HS-27A (cell line): ENCODE results near the gene ZNF423.

ENCODE experiments used
- DNase-seq: peaks from one replicate; pipeline ENCODE4 v3.0.0-alpha.2; 2012; ENCODE audit warnings: low read depth, missing footprints

The ZNF423 gene

DNA sequence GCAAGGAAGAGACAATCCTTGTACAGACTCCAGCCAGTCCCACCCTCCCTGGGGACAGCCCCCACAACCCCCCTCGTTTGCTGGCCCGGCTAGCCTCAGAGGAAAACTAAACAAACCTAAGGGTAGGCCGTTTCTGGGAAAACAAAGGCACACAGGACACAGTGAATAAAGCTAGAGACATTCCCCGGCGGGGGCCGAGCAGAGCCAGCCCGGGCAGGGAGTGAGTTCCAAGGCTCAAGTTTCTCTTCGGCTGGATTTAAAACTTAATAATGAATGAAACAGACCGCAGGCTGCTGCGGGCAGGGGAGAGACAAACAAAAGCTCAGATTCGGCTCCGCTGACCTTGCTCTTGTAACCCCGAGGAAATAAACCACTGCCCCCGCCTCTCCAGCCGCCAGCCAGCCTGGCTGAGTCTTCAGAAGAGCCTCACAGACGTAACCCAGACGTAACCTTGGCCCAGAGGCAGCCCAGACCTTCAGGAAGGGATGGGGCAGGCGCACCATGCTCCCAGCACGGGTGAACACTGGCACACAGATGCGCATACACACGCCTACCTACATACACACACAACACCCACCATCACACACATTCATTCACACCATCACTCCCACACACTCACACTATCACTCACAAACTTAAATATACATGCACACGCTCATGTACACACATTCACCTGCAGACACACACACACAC lies 216.0 kb downstream of the ZNF423 start:
- DNase-seq: no peak

DNA sequence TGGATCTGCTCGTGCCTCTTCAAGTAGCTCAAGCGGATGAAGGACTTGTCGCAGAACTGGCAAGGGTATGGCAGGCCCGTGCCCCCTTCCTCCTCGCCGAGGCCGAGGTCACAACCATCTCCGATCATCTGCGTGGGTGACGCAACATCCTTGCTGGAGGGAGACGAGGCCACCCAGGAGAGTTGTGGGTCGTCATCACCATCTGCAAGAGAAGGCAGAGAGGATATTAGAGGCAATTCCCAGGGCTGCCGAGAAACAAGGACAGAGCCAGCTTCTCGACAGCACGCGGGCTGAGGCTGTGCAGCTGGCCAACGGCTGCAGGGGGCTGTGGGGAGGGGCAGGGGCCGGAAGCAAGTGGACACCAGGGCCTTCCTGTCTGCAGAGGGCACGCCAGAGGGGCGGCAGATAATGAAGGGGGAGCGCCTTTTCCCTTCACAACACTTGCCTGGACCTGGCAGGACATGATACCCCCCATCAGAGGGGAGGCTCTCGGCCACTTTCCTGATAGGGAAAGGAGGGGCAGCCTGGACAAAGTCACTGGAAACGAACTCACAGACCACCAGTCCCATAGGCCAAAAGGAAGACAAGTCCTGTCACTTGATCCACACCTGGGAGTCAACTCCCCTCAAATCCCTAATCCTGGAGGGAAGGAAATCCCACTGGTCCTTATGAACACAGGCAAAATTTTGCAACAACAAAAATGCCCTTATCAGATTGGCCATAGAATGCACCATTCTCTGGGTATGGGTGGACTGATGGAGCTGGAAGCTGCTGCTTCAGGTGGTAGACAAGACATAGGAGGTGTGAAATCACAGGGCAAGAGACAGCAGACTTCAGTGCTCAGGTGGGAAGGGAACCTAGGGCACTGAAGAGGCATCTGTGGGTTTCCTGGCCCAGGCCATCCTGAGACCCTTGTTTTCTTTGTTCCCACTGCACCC lies 217.0 kb downstream of the ZNF423 start:
- DNase-seq: no peak

DNA sequence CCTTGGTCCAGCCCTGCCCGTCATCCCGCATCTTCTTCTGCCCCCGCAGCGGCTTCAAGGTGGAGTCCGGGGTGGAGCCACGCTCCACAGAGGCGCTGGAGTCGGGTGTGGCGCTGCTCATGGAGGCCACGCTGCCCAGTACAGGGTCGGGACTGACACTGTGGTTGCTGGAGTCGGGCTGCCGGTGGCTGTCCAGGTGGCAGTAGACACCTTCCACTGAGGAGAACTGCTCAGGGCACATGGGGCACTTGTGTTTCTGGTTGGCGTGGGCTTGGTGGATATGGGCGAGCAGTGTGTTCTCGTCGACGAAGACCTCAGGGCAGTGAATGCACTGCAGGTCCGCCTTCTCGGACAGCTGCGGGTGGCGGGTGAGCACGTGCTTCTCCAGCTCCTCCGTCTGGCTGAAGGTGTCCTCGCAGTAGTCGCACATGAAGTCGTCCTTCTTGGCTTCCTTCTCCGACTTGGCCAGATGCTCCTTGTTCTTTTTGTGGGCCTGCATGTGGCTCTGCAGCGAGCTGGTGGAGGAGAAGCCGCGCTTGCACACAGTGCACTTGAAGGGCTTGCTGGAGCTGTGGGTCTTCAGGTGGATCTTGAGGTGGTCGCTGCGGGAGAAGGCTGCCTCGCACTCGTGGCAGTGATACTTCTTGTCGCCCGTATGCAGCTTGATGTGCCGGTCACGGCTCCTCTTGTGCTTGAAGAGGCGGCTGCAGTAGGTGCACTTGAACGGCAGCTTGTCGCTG lies 217.8 kb downstream of the ZNF423 start:
- DNase-seq: no peak

DNA sequence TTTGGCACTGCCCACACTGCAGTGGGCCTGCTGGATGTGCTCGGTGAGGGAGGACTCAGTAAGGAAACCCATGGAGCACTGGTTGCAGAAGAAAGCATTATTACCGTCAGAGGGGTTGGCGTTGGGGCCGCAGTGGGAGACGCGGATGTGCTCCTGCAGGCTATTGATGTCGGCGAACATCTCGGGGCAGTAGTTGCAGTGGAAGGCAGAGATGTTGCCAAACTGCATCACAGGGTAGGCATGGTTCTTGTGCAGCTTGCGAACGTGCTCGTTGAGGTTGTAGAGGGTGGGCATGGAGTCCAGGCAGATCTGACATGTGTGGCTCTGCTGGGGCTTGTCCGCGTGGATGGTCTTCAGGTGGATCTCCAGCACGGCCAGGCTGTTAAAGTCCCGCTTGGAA lies 218.4 kb downstream of the ZNF423 start:
- DNase-seq: no peak

DNA sequence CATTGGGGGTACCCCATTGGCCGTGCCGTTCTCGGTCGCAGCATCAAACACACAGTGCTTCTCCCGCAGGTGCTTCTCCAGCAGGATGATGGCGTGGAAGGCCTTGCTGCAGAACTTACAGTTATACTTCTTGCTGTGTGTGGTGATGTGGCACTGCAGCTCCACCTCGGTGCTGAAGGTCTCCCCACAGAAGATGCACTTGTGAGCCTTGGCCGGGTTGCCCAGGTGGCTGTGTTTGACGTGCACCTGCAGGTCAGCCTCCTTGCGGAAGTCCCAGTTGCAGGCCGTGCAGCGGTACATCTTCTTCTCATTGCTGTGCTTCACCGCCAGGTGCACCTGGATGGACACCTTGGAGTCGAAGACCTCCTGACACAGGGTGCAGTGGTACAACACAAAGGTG lies 219.3 kb downstream of the ZNF423 start:
- no peak for DNase-seq

DNA sequence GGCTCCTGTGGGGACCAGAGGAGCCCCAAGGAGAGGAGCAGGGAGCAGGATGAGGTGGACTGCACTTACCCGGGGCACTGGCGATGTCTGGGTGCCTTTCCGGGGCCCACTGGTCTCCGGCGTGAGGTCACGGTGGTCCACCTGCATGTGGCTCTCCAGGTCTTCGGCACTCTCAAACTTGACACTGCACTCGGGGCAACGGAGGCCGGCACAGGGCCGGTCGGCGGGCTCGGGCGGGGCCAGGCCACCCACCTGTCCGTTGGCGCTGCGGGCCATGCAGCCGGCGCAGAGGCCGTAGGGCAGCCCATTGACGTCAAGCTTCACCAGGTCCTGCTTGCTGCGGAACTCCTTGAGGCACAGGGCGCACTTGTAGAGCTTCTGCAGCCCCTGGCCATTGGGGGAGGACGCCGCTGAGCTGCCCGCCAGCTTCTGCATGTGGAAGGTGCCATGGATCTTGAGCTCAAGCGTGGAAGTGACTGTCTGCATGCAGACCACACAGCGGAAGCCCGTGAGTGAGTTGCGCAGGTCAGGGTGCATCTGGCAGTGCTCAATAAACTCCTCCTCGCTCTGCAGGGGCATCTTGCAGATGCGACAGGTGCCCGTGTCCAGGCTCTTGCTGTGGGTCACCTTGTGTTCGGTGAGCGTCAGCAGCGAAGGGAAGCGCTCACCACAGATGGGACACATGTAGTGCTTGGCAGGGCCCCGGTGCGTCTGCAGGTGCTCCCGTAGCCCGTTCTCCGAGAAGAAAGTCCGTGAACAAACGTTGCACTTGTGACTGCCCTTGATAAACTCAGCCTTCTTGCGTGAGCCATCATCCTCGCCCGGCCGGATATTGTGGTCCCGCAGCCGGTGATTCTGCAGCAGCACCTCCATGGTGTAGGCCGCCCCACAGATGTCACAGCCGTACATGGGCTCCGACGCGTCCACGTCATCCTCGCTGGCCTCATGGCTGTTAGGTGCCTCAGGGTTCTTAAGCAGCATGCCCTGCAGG lies 220.0 kb downstream of the ZNF423 start:
- no peak for DNase-seq

DNA sequence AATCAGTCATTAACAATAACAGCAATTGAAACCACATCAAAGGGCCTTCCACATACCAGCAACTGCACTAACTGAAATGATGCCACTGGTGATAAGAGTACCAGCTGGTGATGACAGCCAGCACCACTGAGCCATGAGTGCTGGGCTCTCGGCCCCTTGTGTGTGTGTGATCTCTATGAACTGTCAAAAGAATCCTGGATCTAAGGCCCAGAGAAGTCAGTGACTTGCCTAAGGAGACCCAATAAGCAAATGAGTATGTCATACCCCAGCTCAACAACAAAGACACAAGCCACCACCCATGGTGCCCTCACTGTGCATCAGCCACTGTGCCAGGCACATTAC lies 220.9 kb downstream of the ZNF423 start:
- DNase-seq: no peak

DNA sequence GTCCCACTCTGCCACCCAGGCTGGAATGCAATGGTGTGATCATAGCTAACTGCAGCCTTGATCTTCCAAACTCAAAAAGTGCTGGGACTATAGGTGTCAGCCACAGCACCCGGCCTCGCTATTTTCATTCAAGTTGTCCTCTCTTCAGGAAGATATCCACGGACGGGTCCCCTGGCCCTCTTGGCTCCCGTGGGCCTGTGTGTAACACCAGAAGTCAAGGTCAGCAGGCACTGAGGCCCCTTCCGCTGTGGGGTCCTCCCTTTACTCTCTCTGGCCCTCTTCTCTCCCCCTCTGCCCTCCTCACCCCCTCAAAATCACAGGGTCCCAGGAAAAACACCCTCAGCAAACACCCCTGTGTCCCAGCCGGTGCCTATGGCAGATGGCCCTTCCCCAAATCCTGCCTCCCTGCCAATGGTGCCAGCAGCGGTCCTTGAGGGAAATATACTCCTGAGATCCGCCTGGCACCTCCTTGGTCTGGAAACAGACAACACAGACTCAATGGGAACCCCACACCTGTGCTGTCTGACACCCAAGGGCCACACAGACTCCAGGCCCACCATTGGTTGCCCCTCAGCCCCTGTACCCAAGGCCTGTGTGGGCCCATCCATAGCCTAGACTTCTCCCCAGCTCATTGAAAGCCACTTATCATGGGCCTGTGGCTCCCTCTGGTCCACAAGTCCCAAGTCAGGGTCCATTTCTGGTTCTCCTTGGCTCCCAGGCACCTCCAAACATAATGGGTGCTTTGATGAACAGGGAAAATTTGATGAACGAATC lies 221.5 kb downstream of the ZNF423 start:
- no peak for DNase-seq

DNA sequence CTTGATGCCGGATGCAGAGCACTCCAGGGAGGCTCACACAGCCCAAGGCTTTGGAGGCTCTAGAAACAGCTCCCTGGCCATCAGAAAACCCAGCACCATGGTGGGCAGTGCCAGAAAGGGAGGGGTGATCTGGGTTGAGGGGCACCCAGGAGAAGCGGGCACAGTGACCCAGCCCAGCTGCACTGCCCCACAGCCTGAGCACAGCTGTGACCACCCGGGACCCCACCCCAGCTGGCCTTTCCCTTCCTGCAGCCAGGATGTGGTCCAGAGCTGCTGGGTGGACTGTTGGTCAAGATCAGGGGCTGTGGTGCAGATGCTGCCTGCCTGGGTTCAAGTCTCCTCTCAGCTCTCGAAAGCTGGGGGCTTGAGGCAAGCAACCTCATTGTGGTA lies 223.1 kb downstream of the ZNF423 start:
- no peak for DNase-seq

DNA sequence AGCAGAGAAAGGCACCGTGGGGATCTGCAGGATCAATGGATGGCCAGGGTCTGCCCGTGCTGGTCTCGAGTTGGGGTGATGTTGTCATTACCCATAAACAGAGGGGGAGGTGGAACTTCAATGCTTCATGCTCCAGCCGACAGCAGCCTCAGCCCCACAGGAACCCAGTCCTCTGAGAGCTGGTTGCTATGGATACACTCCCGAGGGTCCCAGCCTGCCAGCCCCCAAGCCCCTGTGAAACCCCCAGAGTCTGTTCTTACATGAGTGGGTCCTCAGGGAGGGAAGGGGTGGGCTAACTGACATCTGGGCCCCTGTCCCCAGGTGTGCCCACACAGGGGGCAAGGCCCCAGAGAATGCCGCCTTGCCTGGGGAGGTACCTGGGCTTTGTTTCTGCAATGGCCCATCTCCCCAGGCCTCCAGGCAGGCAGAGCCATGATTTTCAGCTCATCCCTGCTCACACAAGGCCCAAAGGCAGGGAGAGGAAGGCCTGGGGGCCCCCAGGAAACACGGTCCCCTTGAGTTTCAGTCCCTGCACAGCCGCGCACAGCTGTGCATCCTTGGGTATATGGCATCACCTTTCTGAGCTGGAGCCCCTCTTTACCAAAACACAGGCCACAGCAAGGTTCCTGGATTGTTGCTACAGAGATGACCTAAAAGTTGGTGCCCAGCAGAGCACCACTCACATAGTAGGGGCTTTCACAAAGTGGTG lies 223.7 kb downstream of the ZNF423 start:
- no peak for DNase-seq

DNA sequence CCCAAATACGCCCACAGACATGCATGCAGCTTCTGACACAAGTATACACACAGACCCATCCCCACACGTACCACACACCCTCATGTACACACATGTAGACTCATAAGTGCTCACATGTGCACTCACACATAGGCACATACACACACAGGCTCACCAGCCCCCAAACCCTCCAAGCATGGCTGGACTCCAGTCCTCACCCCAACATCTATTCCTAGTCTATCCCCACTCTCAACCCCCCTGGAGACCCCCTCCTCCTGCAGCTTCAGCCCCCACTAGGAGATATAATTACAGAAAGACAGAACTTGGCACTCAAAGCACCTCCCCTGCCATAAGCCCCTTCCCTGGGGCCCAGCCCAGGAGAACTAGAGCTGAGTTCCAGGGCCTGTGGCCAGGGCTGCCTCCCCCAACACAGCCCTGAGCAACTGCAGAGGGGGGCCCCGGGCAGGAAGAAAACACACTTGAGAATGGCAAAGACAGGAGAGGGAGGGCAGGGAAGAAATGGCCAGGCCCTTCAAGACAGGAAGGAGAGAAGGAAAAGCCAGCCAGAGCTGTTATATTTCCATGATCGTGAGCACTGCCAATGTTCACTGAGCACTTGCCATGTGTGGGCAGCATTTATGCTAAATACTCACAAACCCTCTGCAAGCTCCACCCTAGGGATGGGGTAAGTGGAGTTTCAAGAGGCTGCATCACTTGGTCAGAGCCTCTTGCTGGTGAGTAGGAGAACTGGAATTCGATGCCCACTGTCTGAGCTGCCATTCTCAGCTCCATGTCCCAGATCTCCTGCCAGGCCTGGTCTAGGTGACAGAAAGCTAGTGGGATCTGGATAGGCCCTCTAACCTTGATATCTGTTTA lies 224.5 kb downstream of the ZNF423 start:
- DNase-seq: no peak

DNA sequence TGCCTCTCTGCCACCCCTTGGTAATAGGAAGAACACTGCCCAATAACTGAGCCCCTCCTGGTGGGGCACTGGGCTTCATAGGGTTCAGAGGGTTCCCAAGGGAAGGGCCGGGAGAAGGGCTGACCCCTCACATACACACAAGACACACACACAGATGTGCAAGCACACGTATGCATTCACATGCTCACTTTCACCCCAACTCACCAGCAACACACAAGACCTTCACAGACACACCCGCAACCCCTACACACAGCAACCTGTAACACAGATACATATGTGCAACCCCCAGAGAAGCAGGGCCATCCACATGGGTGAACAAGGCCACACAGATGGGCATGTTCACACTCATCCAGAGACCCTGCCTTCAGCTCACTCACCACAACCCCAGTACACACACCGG lies 225.1 kb downstream of the ZNF423 start:
- no peak for DNase-seq

DNA sequence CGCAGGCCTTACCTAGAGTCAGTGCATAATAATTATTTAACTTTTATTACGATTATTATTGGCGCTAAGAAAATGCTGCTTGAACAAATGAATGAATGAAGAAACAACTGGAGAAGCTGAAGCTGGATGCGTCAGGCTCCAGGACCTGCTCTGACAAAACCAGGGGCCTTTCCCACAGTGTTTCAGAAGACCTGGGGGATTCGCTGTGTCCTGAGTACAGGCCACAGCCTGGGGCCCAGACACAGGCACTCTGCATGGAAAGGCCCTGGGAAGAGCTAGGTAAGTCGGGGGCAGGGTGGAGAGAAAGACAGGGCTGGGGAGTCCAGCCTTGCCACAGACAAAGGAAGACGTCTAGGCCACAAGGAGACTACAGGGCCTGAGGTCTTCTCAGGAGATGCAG lies 226.1 kb downstream of the ZNF423 start:
- DNase-seq: no peak

DNA sequence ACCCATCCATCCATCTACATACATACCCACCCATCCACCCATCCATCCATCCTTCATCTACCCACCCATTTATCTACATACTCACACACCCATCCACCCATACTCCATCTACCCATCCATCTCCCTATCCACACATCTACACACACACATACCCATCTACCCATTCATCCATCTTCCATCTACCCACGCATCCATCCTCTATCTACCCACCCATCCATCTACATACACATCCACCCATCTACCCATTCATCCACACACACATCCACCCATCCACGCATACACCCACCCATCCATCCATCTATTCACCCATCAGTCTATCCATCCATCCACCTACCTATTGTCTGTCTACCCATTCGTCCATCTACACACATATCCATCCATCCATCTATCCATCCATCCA lies 227.8 kb downstream of the ZNF423 start:
- DNase-seq: no peak

DNA sequence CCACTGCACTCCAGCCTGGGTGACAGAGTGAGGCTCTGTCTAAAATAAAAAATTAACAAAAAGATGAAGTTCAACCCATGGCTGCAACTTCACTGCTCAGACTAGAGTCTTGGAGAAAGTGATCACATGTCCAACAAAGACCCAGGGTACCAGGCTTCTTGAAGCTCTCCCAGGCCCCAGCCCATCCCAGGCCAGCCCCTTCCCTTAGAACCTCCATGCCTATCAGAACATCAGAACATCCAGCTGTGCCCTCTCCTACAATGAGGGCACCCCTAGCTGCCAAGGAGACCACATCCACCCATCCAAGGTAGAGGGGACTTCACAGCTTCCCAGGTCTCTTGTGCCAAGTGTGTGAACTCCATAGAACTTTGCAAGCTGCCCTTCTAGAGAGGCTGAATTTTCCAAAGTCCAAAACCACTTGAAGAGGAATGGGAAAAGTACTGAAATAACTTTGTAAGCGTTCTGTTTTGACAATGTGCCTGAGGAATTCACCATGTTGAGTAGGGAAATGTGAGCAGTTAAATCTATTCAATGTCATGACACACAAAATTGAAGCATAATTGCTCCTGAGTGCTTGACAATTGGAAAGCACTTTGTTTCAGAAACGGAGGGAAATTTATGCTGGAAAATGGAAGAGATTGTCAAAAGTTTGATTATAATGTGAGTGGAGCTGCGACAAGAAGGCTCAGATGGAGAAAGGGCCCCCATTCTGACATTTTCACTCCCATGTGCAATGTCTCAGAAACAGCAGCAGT lies 230.4 kb downstream of the ZNF423 start:
- DNase-seq: no peak

DNA sequence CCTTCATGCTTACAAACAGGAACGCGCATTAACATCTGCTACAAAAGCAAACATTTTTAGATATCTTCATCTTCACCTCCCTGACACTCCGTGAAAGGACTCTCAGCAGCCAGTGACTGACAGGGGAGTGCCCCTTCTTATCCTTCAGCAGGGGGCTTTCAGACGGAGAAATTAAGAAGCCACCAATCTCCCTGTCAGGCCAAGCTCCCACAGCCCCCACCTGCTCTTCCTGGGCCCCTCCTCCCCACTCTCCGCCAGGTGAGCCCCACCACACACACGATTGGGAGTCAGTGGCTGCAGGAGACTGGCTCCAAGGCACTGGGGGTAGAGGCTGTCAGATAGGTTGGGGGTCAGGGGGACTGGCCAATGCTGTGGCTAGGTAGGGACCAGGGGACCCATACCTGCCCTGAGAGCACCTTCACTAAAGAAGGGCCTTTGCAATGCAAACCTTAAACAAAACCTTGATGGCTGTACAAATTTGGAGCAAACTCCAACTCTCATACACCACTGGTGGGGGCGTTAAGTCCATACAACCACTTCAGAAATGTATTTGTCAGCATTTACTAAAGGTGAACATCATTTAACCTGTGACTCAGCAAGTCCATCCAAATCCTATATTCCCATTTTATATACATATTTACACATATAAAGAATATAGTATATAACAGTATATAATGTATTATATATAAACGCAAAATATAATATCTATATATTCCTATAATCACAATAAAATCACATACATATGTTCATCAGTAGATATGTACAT lies 232.2 kb downstream of the ZNF423 start:
- no peak for DNase-seq
